Heart left ventricle (tissue), 16 donors: Measurements from ENCODE around the gene KCTD2. TPM values are rescaled to one million over a fixed set of nuclear protein-coding genes. Genes with fewer than 3 reads are reported as not detected.

Experiments
- ATAC-seq, 4 donors: fragments of 200-7000 bp; cut with Tn5 transposase; one replicate each; pipeline ENCODE4 v1.9.1; 2020 to 2022; ENCODE audit warnings: moderate library complexity in 4 of 4, mild to moderate bottlenecking in 3 of 4, moderate number of reproducible peaks in 1 of 4
- DNase-seq, 5 donors: peaks; one replicate each; pipeline ENCODE4 v3.0.0-alpha.2; 2020
- H3K27ac ChIP-seq, 12 donors: fragments of 200-600 bp; sonication (generic) in 4 of 12; one replicate each; pipeline versions ENCODE4 v1.5.0 to v1.8.0; 2016 to 2022; ENCODE audit warnings: mild to moderate bottlenecking in 2 of 12
- H3K27me3 ChIP-seq, 9 donors: fragments of 200-600 bp; sonication (generic) in 2 of 9; one replicate each; pipeline versions ENCODE4 v1.5.1 to v1.8.0; 2016 to 2022; ENCODE audit warnings: mild to moderate bottlenecking in 3 of 9
- H3K36me3 ChIP-seq, 9 donors: fragments of 200-600 bp; sonication (generic) in 2 of 9; one replicate each; pipeline versions ENCODE4 v1.5.0 to v1.8.0; 2018 to 2022; ENCODE audit warnings: mild to moderate bottlenecking in 2 of 9
- H3K4me1 ChIP-seq, 12 donors: fragments of 200-600 bp; sonication (generic) in 4 of 12; one replicate each; pipeline versions ENCODE4 v1.5.0 to v1.8.0; 2016 to 2022; ENCODE audit warnings: mild to moderate bottlenecking in 3 of 12
- H3K4me3 ChIP-seq, 12 donors: fragments of 200-600 bp; sonication (generic) in 4 of 12; one replicate each; pipeline versions ENCODE4 v1.5.0 to v1.8.0; 2017 to 2022; ENCODE audit warnings: mild to moderate bottlenecking in 9 of 12, moderate library complexity in 4 of 12
- H3K9me3 ChIP-seq, 12 donors: fragments of 200-600 bp; sonication (generic) in 4 of 12; one replicate each; pipeline versions ENCODE4 v1.5.0 to v1.8.0; 2016 to 2022; ENCODE audit warnings: mild to moderate bottlenecking in 1 of 12
- POLR2A ChIP-seq, 2 donors: fragments of 450-650 bp; IDR thresholded peaks; one replicate each; pipeline ENCODE4 v1.6.1; 2017; ENCODE audit warnings: antibody characterized with exemption in 2 of 2, mild to moderate bottlenecking in 2 of 2, moderate library complexity in 2 of 2
- WGBS, 4 donors: extraction: QIAGEN DNeasy Blood & Tissue Kit in 2 of 4; methylation state at CpG; one replicate each; pipeline versions ENCODE4 v1.1.5 to v1.1.7; 2013 to 2018; 5-methylcytosine and 5-hydroxymethylcytosine counted together
- intact Hi-C, 10 donors: fragments of 100-400 bp; cut with DNase I; formaldehyde crosslinking; loops; one replicate each; pipeline versions ENCODE4 v1.11.1 to v1.14.2; 2022
- long read RNA-seq, 3 donors: library from polyadenylated mRNA; unstranded; transcript quantifications; one replicate each; pipeline ENCODE4 v2.0.0, GENCODE V29; 2020 to 2021
- polyA plus RNA-seq, 2 donors: library from polyadenylated mRNA; stranded (reverse); fragments of 200-250 nt; gene quantifications; one replicate each; pipeline ENCODE4 v1.2.3, GENCODE V29; 2013
- total RNA-seq, 9 donors: library from RNA; depleted of rRNA in 2 of 9; stranded (reverse); fragments of >200 nt in 2 of 9; fragmentation: NEBNext Ultra II Directional in 3 of 9; extraction: Animal tissue kit (Norgen Biotek cat#: 25700) in 3 of 9; gene quantifications; one replicate each; pipeline versions ENCODE4 v1.1.0 to v1.2.4, GENCODE V29; 2016 to 2023
- TF ChIP-seq, protein P1 (sequence below), 12 donors: fragments of 200-600 bp; sonication (generic) in 4 of 12; IDR thresholded peaks; one replicate each; pipeline versions ENCODE4 v1.5.0 to v1.8.0; 2018 to 2022; ENCODE audit warnings: antibody characterized with exemption in 12 of 12, mild to moderate bottlenecking in 5 of 12
- donor health status: ischemic (EF 13 %, LVEDD 7.1; RV severe dilation, severe dysfunction).
- donor health status: healthy with polysubstance abuse.
- donor health status: DM: no; HTN: yes; CAD: no.
- donor health status: DM: no; HTN: no; CAD: no.
- donor health status: ischemic (EF 25% LVEDD 6.9; RV normal size, moderate dysfunction).
- donor health status: ischemic (EF 25% LVEDD 5.7; RV mildly dilated, moderate dysfunction).
- donor health status: healthy.
- donor health status: DM: yes; HTN: yes; CAD: no.
- donor health status: ischemic (EF 35%, LVEDD 5.7; RV mildly dilated, moderate dysfunction).
- donor health status: nonischemic (EF 11% LVEDD 7.7; RV severe dilation, severe dysfunction).
- donor health status: DM: yes; HTN: yes; CAD: no.
- donor health status: PGD.
- donor health status: ischemic (EF 29% LVEDD 5.4; RV normal size, mild dysfunction).
- donor health status: nonischemic (EF 23%, LVEDD 6.1; RV moderate dilation, normal function).

Gene KCTD2, protein sequence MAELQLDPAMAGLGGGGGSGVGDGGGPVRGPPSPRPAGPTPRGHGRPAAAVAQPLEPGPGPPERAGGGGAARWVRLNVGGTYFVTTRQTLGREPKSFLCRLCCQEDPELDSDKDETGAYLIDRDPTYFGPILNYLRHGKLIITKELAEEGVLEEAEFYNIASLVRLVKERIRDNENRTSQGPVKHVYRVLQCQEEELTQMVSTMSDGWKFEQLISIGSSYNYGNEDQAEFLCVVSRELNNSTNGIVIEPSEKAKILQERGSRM
- 10 to 100 TPM; 19.8 to 37.7 (median 31.5) TPM for total RNA-seq
- polyA plus RNA-seq = 10 to 100 TPM; 15.7 to 38.7 TPM
- long read RNA-seq, donor 1, transcript KCTD2-201 (6 exons, 3,635 nt) = major isoform, 6 of 21 reads
- long read RNA-seq, donor 1, partial matches to known transcripts = 14 of 21 reads
- long read RNA-seq, donor 1, other reads (novel, unspliced or antisense) = 1 of 21 reads
- long read RNA-seq, donor 2, partial matches to known transcripts = 35 of 40 reads
- long read RNA-seq, donor 2, other reads (novel, unspliced or antisense) = 3 of 40 reads
- long read RNA-seq, donor 3, transcript KCTD2-201 (6 exons, 3,635 nt) = major isoform, 15 of 36 reads
- long read RNA-seq, donor 3, partial matches to known transcripts = 20 of 36 reads
- long read RNA-seq, donor 3, other reads (novel, unspliced or antisense) = 1 of 36 reads

DNA sequence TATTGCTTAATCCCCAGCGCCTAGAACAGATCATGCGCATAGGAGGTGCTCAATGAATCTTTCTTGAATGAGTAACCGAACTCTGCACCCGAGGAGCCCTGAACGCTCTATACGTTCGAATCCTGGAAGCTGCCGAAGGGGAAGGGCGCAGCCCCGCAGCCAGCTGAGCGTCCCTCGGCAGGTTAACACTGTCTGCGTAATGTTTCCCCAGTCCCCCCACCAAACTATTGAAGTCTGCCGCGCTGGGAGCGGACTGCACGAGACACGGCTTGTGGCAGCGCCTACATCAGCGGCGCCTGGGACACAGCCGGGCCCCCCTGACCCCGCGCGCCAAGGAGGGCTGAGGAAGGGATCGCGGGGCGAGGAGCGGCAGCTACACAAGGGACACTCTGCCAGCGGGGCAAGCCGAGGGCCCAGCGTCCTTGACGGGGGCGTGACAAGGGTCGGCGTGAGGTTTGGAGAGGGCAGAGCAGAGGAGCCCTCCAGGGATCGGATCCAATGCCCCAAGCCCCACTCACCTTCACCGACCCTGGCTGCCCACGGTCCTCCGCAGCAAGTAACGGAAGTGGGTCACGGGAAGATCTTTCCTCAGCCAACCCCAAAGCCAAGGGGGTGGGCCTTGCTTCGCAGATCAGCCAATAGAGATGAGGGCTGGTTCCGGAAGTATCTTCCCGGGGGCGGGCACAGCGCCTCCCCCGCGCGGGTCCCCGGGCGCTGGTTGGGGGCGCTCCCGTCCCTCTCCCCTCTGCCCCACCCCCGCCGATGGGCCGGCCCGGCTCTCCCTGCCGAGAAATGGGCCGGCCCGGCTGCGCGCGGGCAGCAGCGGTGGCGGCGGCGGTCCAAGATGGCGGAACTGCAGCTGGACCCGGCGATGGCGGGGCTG is at the start of gene KCTD2, which contains the start of gene ATP5PD:
TSS of gene KCTD2 (plus strand) at position 819 of the 883 bp plus-strand sequence. CDS start at position 845, 26 bp downstream.
TSS of gene ATP5PD (minus strand) at position 563 of the 883 bp plus-strand sequence. CDS start 4,319 bp downstream, outside the sequence.
- DNase-seq (peak; percentile 96 to 98 (median 97)), ATAC-seq (peak; percentile 97 to 99 (median 98))
- peak within 1 kb of the TSS; percentile 94 to 100 (median 99) for H3K27ac ChIP-seq
- H3K27me3 ChIP-seq = no peaks in the 10 kb centered on the region
- WGBS, 4 donors = 0% methylated on average over 20 to 72 of the region's 72 CpGs
- TF ChIP-seq, protein P1, sequence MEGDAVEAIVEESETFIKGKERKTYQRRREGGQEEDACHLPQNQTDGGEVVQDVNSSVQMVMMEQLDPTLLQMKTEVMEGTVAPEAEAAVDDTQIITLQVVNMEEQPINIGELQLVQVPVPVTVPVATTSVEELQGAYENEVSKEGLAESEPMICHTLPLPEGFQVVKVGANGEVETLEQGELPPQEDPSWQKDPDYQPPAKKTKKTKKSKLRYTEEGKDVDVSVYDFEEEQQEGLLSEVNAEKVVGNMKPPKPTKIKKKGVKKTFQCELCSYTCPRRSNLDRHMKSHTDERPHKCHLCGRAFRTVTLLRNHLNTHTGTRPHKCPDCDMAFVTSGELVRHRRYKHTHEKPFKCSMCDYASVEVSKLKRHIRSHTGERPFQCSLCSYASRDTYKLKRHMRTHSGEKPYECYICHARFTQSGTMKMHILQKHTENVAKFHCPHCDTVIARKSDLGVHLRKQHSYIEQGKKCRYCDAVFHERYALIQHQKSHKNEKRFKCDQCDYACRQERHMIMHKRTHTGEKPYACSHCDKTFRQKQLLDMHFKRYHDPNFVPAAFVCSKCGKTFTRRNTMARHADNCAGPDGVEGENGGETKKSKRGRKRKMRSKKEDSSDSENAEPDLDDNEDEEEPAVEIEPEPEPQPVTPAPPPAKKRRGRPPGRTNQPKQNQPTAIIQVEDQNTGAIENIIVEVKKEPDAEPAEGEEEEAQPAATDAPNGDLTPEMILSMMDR (IDR thresholded peaks at IDR 0.05) = peak in 1 of 12 donors; percentile 15
- TF ChIP-seq POLR2A (IDR thresholded peaks at IDR 0.05) = peak; percentile 91 to 95
- H3K4me1 ChIP-seq = peaks cover 0 to 44% (median 24%) of the 10 kb centered on the region in 12 donors
- intact Hi-C loops = loop anchor here in 2 of 10 donors (5.0 kb wide), 2 partner anchors 64 to 84 kb away; no protein-coding TSS in a partner anchor
- H3K36me3 ChIP-seq = peaks cover 0 to 44% (median 26%) of the 10 kb centered on the region in 9 donors
- H3K9me3 ChIP-seq = no peaks in the 10 kb centered on the region
- H3K4me3 ChIP-seq = peak within 1 kb of the TSS; percentile 72 to 99 (median 94)

DNA sequence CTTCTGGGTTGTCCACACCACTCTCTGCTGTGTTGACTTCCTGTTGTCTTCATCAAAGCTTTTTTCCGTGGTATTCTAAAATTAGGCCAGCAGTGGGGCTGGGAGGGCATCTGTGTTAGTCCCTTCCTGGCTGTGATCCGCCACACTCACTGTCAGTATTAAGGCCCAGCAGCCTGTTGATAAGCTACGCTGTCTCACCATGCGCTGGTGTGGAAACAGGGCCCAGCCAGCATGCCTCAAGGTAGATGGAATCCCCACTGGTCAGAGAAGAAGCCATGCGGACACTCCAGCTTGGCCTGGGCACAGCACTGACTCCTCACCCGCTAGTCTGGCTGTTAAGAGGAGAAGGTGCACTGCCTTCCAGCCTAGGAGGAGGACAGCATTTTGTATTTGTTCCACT is 48.2 kb upstream of the KCTD2 start:
- Histone ChIP-seq H3K4me3 (no peak overlapping the region), H3K9me3 (no peaks in the 10 kb centered on the region), H3K27ac (peak overlapping the region in 10 of 12 donors; percentile 6 to 76 (median 62)), H3K36me3 (peaks cover 3 to 57% (median 40%) of the 10 kb centered on the region in 9 donors), H3K4me1 (peaks cover 0 to 25% (median 6%) of the 10 kb centered on the region in 12 donors), H3K27me3 (no peaks in the 10 kb centered on the region)
- peak in 4 of 5 donors; percentile 35 to 80 (median 62) for DNase-seq
- intact Hi-C loops = no loop called here
- peak; percentile 71 to 92 (median 89) for ATAC-seq
- 28 to 43% (median 39%) methylated on average over 4 to 6 of the region's 6 CpGs for WGBS, 4 donors
- no peak for TF ChIP-seq POLR2A (IDR thresholded peaks at IDR 0.05)
- TF ChIP-seq, protein P1 (IDR thresholded peaks at IDR 0.05) = no peak

DNA sequence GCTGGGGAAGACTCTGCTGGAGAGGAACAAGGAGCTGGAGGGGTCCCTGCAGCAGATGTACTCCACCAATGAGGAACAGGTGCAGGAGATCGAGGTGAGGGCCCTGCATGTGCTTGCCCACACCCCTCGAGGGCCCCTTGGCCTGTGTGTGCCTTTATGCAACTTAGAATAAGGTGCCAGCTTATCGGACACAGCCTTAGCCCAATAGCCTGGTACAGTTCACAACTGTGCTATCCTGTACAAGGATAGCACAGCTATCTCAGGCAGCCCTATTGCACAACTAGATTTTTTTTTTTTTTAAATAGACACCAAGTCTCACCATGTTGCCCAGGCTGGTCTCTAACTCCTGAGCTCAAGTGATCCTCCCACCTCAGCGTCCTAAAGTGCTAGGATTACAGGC is 47.5 kb upstream of the KCTD2 start:
- H3K27ac ChIP-seq = peak overlapping the region in 9 of 12 donors; percentile 47 to 76 (median 68)
- peaks cover 0 to 22% (median 6%) of the 10 kb centered on the region in 12 donors for H3K4me1 ChIP-seq
- WGBS, 4 donors = 51 to 80% (median 64%) methylated on average over 4 of the region's 4 CpGs
- DNase-seq (no peak), ATAC-seq (peak; percentile 84 to 88 (median 85))
- no peaks in the 10 kb centered on the region for H3K27me3 ChIP-seq
- H3K4me3 ChIP-seq = no peak overlapping the region
- TF ChIP-seq, protein P1 (IDR thresholded peaks at IDR 0.05) = no peak
- no peak for TF ChIP-seq POLR2A (IDR thresholded peaks at IDR 0.05)
- H3K9me3 ChIP-seq = no peaks in the 10 kb centered on the region
- peaks cover 3 to 64% (median 48%) of the 10 kb centered on the region in 9 donors for H3K36me3 ChIP-seq
- intact Hi-C loops = no loop called here
